BLaER1 (cell line): ENCODE measurements around the gene CHTF18.
A peak's percentile ranks its signal among the peaks of the same experiment; 100 is the strongest.

Source experiments
- H3K27ac ChIP-seq: shearing (Covaris generic); formaldehyde crosslinking; 2 replicates; pipeline ENCODE4 v1.8.1; 2022
- H3K27me3 ChIP-seq: shearing (Covaris generic); formaldehyde crosslinking; 2 replicates; pipeline ENCODE4 v1.8.1; 2022
- H3K36me3 ChIP-seq: shearing (Covaris generic); formaldehyde crosslinking; 2 replicates; pipeline ENCODE4 v1.8.1; 2022
- H3K4me1 ChIP-seq: shearing (Covaris generic); formaldehyde crosslinking; 2 replicates; pipeline ENCODE4 v1.8.1; 2022
- H3K4me2 ChIP-seq: shearing (Covaris generic); formaldehyde crosslinking; 2 replicates; pipeline ENCODE4 v1.8.1; 2022
- H3K4me3 ChIP-seq: shearing (Covaris generic); formaldehyde crosslinking; 2 replicates; pipeline ENCODE4 v1.8.1; 2022
- H3K9ac ChIP-seq: shearing (Covaris generic); formaldehyde crosslinking; 2 replicates; pipeline ENCODE4 v1.8.1; 2022
- H3K9me3 ChIP-seq: shearing (Covaris generic); formaldehyde crosslinking; 2 replicates; pipeline ENCODE4 v1.8.1; 2022
- H4K20me1 ChIP-seq: shearing (Covaris generic); formaldehyde crosslinking; 2 replicates; pipeline ENCODE4 v1.8.1; 2022
- Cebpa-rat ChIP-seq: shearing (Covaris generic); IDR thresholded peaks from 2 replicates; pipeline ENCODE4 v1.8.1; 2022

CHTF18 gene

DNA sequence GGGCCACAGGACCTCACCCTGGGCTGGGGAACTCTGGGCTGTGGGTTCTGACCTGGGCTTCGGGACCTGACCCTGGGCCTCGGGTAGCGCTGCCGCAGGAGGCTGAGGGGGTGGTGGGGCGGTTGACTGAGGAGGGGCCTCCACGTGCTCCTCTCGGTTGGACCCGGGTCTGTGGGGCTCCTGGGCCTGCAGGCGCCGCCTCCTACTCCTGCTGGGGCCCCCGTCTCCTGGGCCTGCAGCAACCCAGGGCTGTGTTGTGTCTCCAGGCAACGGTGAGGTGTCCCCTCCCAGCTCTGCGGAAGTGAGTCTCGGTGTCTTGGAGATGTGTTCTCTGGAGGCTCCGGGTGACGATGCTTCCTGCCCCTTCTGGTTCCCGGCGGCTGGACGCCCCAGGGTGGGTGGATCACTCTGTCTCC lies 53.6 kb downstream of the CHTF18 start:
- Histone ChIP-seq H3K4me2 (peak overlapping the region; percentile 72), H3K9ac (peak overlapping the region; percentile 58; the same call in 1 of the 2 replicates), H3K4me3 (no peak overlapping the region), H3K9me3 (peaks cover 17% of the 10 kb centered on the region), H3K27me3 (peaks cover 15% of the 10 kb centered on the region; the same call in 1 of the 2 replicates), H3K4me1 (peaks cover 67% of the 10 kb centered on the region), H3K36me3 (no peaks in the 10 kb centered on the region), H4K20me1 (no peaks in the 10 kb centered on the region), H3K27ac (peak overlapping the region; percentile 58)
- no peak for TF ChIP-seq Cebpa-rat

DNA sequence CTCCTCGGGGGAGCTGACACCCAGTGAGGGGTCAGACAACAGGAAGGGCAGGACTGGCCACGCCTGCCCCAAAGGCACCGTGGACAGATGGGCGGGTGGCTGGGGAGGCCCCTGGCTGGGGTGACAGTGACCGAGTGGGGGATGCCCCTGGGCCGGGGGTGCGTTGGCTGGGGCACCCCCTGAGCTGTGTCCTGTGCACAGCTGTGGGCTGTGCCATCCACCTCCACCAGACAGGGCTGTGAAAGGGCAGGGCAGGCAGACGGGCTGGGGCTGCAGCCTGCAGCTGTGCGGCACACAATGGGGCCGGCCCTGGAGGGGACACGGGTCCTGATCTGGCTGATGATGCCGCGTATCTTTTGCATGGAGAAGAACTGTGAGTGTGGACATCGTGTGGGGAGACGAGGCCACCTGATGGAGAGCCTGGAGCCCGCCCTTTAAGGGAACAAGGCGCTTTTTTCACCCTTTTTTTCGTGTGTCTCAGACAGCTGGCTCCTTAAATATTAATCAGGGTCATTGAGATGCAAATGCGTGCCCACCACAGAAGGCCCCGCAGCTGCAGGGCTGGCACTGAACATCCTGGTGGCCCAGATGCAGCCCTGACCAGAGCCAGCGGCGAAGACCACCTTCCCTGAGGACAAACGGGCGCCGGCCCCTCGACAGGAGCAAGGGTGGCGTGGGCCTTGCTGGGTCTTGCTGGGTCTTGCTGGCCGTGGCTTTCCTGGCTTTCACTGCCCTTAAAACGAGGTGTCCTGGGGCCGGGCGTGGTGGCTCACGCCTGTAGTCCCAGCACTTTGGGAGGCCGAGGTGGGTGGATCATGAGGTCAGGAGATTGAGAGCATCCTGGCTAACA lies 54.5 kb downstream of the CHTF18 start:
- Histone ChIP-seq H4K20me1 (no peaks in the 10 kb centered on the region), H3K4me2 (peak overlapping the region; percentile 72), H3K4me3 (no peak overlapping the region), H3K27me3 (peaks cover 15% of the 10 kb centered on the region; the same call in 1 of the 2 replicates), H3K36me3 (no peaks in the 10 kb centered on the region), H3K9me3 (peaks cover 17% of the 10 kb centered on the region), H3K9ac (peak overlapping the region; percentile 58; the same call in 1 of the 2 replicates), H3K4me1 (peaks cover 67% of the 10 kb centered on the region), H3K27ac (peak overlapping the region; percentile 58)
- TF ChIP-seq Cebpa-rat, result no peak

DNA sequence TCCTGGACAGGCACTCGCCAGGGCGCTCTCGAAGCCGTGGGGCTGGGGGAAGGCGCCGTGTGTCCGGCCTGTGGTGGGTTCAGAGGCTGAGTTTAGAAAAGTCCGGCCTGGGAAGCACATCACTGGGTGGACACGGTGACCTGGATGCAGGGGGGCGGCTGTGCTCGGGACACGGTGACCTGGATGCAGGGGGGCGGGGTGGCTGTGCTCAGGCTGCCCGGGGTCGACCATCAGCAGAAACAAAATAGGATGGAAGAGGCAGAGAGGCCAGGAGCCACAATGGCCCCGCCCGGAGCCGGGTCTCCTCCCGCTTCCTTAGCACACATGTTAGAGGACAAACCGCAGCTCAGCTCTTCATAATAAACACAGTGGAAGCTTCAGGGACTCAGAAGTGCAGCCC lies 55.4 kb downstream of the CHTF18 start:
- Histone ChIP-seq H3K27ac (no peak overlapping the region), H3K9me3 (peaks cover 22% of the 10 kb centered on the region), H3K4me3 (no peak overlapping the region), H3K27me3 (peaks cover 15% of the 10 kb centered on the region; the same call in 1 of the 2 replicates), H3K36me3 (no peaks in the 10 kb centered on the region), H3K4me1 (peaks cover 64% of the 10 kb centered on the region), H4K20me1 (no peaks in the 10 kb centered on the region), H3K9ac (no peak overlapping the region), H3K4me2 (peak overlapping the region; percentile 9; the same call in 1 of the 2 replicates)
- TF ChIP-seq Cebpa-rat, result no peak

DNA sequence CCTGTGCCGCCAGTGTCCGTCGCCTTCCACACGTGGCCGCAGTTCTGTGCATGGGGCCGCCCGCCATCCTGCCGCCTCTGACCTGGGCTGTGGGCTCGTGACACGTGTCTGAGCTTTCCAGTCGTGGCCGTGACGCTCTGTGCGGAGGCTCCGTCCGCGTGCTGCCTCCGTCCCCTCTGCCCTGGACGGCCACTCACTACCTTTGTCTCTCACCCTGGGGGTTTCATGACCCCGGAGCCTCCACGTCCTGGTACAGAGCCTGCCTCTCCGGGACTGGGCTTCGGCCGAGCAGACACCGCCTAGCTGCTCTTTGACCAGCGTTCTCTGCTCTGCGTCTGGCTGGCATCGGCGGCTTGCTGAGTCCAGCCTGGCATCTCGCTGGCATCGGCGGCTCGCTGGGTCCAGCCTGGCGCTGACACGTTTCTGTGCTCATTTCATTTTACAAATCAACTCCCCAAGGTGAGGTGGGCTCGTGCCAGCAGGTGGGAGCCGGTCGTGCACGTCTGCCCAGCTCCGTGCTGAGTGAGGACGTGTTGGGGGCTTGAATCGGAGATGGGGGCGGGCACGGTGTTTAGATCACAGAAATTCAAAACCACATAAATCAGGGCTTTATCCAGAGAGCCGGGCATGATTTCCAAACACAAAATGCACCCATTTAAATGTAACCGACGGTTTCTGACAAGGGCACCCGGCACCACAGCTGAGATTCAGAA lies 56.4 kb downstream of the CHTF18 start:
- Histone ChIP-seq H3K27ac (peak overlapping the region; percentile 33; the same call in 1 of the 2 replicates), H3K4me2 (peak overlapping the region; percentile 89), H3K9me3 (peaks cover 32% of the 10 kb centered on the region), H3K4me3 (peak overlapping the region; percentile 39; the same call in 1 of the 2 replicates), H3K9ac (peak overlapping the region; percentile 28; the same call in 1 of the 2 replicates), H3K27me3 (peaks cover 15% of the 10 kb centered on the region; the same call in 1 of the 2 replicates), H3K36me3 (no peaks in the 10 kb centered on the region), H3K4me1 (peaks cover 57% of the 10 kb centered on the region), H4K20me1 (no peaks in the 10 kb centered on the region)
- no peak for TF ChIP-seq Cebpa-rat

DNA sequence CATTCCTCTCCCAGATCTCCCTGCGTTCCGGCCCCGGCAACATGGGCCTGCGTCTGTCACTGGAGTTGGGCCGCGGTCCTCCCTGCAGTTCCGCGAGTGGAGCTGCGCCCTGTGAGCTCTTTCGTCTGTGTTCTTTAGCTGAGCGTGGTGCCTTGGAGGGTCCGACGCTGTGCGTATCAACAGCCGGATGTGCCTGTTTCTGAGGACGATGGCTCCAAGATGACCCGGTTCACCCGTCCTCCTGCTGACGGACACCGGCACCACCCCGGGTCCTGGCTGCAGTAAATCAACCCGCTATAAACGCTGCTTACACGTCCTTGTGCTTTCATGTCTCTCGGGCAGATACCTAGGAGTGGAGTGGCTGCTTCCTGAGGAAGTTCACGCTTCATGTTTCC lies 56.9 kb downstream of the CHTF18 start:
- Histone ChIP-seq H3K36me3 (0 out of 2 replicates have a peak, but pooled peaks cover under 1% of the 10 kb centered on the region), H3K27me3 (peaks cover 15% of the 10 kb centered on the region; the same call in 1 of the 2 replicates), H3K27ac (peak overlapping the region; percentile 33), H3K4me2 (peak overlapping the region; percentile 89), H3K9me3 (peaks cover 38% of the 10 kb centered on the region), H3K4me3 (peak overlapping the region; percentile 39; the same call in 1 of the 2 replicates), H4K20me1 (no peaks in the 10 kb centered on the region), H3K4me1 (peaks cover 51% of the 10 kb centered on the region), H3K9ac (peak overlapping the region; percentile 28; the same call in 1 of the 2 replicates)
- TF ChIP-seq Cebpa-rat, result no peak

DNA sequence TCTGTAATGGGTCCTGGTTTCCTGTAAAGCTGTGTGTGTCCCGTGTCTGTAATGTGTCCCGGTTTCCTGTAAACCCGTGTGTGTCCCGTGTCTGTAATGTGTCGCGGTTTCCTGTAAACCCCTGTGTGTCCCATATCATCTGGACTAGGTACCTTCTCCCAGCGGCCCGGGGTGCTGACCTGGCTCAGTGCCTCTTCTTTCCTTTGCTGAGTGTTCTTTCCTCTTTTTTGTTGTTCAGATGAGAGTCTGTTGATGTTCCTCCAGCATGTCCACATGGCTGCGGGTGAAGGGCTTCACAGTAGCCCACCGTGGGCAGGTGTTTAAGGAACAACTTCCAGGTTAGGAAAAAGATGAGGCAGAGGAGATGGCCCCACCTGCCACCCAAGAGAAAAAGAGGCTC lies 58.7 kb downstream of the CHTF18 start:
- Histone ChIP-seq H3K27me3 (peaks cover 15% of the 10 kb centered on the region; the same call in 1 of the 2 replicates), H3K4me1 (peaks cover 33% of the 10 kb centered on the region), H3K9ac (no peak overlapping the region), H3K4me2 (no peak overlapping the region), H3K36me3 (0 out of 2 replicates have a peak, but pooled peaks cover 9% of the 10 kb centered on the region), H3K9me3 (peaks cover 56% of the 10 kb centered on the region), H3K27ac (no peak overlapping the region), H4K20me1 (no peaks in the 10 kb centered on the region), H3K4me3 (no peak overlapping the region)
- no peak for TF ChIP-seq Cebpa-rat
